GM21390 (cell line): ENCODE data around the gene JAML.

Experiments
- ATAC-seq: cut with Tn5 transposase; IDR thresholded peaks from one replicate; pipeline ENCODE4 v1.9.1; 2021; ENCODE audit not compliant: unreplicated experiment

Gene JAML

GRCh38 chr11:118148856-118149255 is 76.0 kb downstream of the JAML start:
- ATAC-seq = no peak

- no peak for ATAC-seq
Observed at GRCh38 chr11:118148240-118148639, 76.6 kb downstream of the JAML start.

GRCh38 chr11:118147502-118147901 is 77.3 kb downstream of the JAML start:
- ATAC-seq = no peak

GRCh38 chr11:118146554-118146953 is 78.3 kb downstream of the JAML start:
- ATAC-seq = no peak

DNA sequence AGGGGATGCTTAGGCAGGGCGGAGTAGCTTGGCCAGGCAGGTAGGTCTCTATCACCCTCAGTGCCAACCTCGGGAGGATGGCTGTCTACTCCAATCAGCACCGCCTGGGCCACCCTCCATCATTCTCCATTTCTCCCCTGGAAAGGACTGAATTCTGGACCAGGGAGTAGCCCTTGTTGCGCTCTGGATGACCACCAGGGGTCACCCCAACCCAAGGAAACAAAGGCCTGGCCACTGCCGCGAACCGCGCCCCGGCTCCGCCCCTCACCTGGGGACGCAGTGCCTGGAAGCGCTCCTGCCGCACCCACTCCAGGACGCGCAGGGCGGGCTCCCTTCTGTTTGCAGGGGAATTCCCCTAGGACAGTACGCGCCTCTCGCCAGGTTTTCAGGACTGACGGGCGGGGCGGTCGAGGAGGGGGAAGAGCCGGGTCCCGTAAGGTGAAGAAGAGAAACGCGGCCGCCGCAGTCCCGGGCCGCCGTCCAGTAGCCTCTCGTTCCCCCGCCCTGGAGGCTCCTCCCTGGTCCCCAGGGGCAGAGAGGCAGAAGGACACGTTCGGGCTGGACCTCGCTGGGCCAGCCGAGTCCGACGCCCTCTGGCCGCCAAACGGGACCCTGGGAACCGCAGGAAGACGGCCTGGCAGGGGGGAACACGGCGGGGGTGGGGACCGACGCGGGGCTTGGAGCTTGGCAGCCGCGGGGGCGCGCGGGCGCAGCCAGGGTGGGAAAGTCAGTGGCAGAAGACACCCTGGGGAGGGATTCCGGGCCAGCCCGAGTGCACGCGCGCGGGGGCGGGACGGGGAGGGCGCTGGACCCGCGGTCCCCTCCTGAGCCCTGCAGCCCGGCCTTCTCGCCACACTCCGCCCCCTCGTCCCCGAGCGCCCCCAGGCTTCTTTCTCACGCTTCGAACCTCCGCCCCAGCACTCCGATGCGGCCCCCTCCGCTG is 79.3 kb downstream of the JAML start:
- ATAC-seq = peak; percentile 72

- no peak for ATAC-seq
Observed at GRCh38 chr11:118144301-118145268, 80.2 kb downstream of the JAML start.
